Measurements from ENCODE around the gene SEC31B. TPM values are rescaled to one million over a fixed set of nuclear protein-coding genes. Genes with fewer than 3 reads are reported as not detected.

The SEC31B gene
- total and polyA plus RNA-seq, 9 of the 15 experiments (the other 6 are each of a cell fraction or from before 2014, with no cell fraction given), result 0.91 to 7.0 (median 2.4) TPM

GRCh38 chr10:100524206-100524605 is 4.5 kb upstream of the SEC31B start:
- ATAC-seq (no peak), FAIRE-seq (no peak), DNase-seq (ENCODE audit: extremely low read depth in 1 of 4, low spot score in 3 of 4) (no peak)
- no peaks in the 10 kb centered on the region for H4K20me1 ChIP-seq (replicated peaks; ENCODE audit: control insufficient read depth, insufficient read depth, low read length)
- no peak overlapping the region for H3K4me3 ChIP-seq
- H3K4me2 ChIP-seq (ENCODE audit: insufficient read depth, low read length), result no peak overlapping the region
- peaks cover 3 to 10% of the 10 kb centered on the region in 2 experiments; a peak in 3 of 5 replicates for H3K4me1 ChIP-seq (replicated peaks in 1 of 2; ENCODE audit: control insufficient read depth in 2 of 2, insufficient read depth in 2 of 2, low read length in 2 of 2)
- H3K27me3 ChIP-seq (ENCODE audit: control insufficient read depth in 2 of 2, insufficient read depth in 2 of 2, low read length in 2 of 2), result no peaks in the 10 kb centered on the region
- intact Hi-C loops (cut with micrococcal nuclease) (no loop called here), in situ Hi-C loops (cut with MboI) (no loop called here)
- no peaks in the 10 kb centered on the region for H3K9me1 ChIP-seq (ENCODE audit: control insufficient read depth, insufficient read depth, low read length)
- no peak overlapping the region for H3K9ac ChIP-seq (ENCODE audit: insufficient read depth in 1 of 2, low read depth in 2 of 2, low read length in 2 of 2)
- POLR2A ChIA-PET, result interaction anchor here (1.1 kb wide), 1 partner anchor 217 kb away, joined by 3 read pairs; no protein-coding TSS in a partner anchor
- H3K79me2 ChIP-seq (ENCODE audit: control insufficient read depth, insufficient read depth, low read length), result peaks cover 13% of the 10 kb centered on the region
- H3K36me3 ChIP-seq (ENCODE audit: control insufficient read depth, insufficient read depth, low read length), result peaks cover 53% of the 10 kb centered on the region
- no peak overlapping the region for H3K27ac ChIP-seq (ENCODE audit: extremely low read depth, low read depth, low read length)
- CTCF ChIA-PET (ENCODE audit: low intra/inter-chr PET ratio), result no interaction called here
- no peaks in the 10 kb centered on the region for H3K9me3 ChIP-seq (replicated peaks; ENCODE audit: control insufficient read depth, insufficient read depth, low read depth, low read length)
- no peak overlapping the region for H2AFZ ChIP-seq (ENCODE audit: low read depth, low read length)
- no peak for TF ChIP-seq SMAD3 (CRISPR knock-in tag; conservative IDR thresholded peaks at IDR 0.05)
- TF ChIP-seq THRAP3 (IDR thresholded peaks at IDR 0.05; ENCODE audit: borderline replicate concordance), result no peak
- TF ChIP-seq POLR2AphosphoS5 (IDR thresholded peaks at IDR 0.05; ENCODE audit: control insufficient read depth, insufficient read depth, low read depth, low read length), result no peak
- no peak for TF ChIP-seq RREB1 (CRISPR knock-in tag; IDR thresholded peaks at IDR 0.05)
- TF ChIP-seq ZNF277 (CRISPR knock-in tag; IDR thresholded peaks at IDR 0.05; ENCODE audit: borderline replicate concordance), result no peak
- TF ChIP-seq SP1 (CRISPR knock-in tag; IDR thresholded peaks at IDR 0.05), result no peak
- 97% methylated on average over 6 of the region's 6 CpGs for WGBS (ENCODE audit: insufficient coverage, low coverage, missing lambda C conversion rate)
- no TSS peak for BruUV-seq (replicated peaks)
